ENCODE measurements around the gene GRB14.
A peak's percentile ranks its signal among the peaks of the same experiment; 100 is the strongest.
"Not testable (repeated sequence)": the region's sequence is repeated elsewhere in the genome, so short reads cannot be mapped to it uniquely, and the experiment has no call there.

GRB14 gene

GRCh38 chr2:164620873-164621763 is at the start of gene GRB14:
TSS of gene GRB14 (minus strand) at chr2:164621482. CDS start at chr2:164621309, 173 bp downstream.
- DNase-seq = peak; percentile 78

GRCh38 chr2:164669291-164669690 is 48.0 kb upstream of the GRB14 start:
- no peak for DNase-seq

GRCh38 chr2:164667566-164667965 is 46.3 kb upstream of the GRB14 start:
- no peak for DNase-seq

GRCh38 chr2:164664070-164664469 is 42.8 kb upstream of the GRB14 start:
- no peak for DNase-seq

- DNase-seq = no peak
Observed at GRCh38 chr2:164662868-164663631, 41.8 kb upstream of the GRB14 start.

- no peak for DNase-seq
Observed at GRCh38 chr2:164662066-164662465, 40.8 kb upstream of the GRB14 start.

- DNase-seq = no peak
Observed at GRCh38 chr2:164661349-164661748, 40.1 kb upstream of the GRB14 start.

GRCh38 chr2:164657129-164657528 is 35.8 kb upstream of the GRB14 start:
- DNase-seq = no peak

- DNase-seq = no peak
Observed at GRCh38 chr2:164655750-164656149, 34.5 kb upstream of the GRB14 start.

- DNase-seq = no peak
Observed at GRCh38 chr2:164655336-164655735, 34.1 kb upstream of the GRB14 start.

GRCh38 chr2:164651361-164651760 is 30.1 kb upstream of the GRB14 start:
- DNase-seq = no peak

- no peak for DNase-seq
Observed at GRCh38 chr2:164644036-164644700, 22.9 kb upstream of the GRB14 start.

GRCh38 chr2:164642946-164643555 is 21.8 kb upstream of the GRB14 start:
- DNase-seq = no peak

GRCh38 chr2:164642268-164642667 is 21.0 kb upstream of the GRB14 start:
- DNase-seq = no peak

GRCh38 chr2:164628319-164628718 is 7.0 kb upstream of the GRB14 start:
- not testable (repeated sequence) for DNase-seq

- DNase-seq = no peak
Observed at GRCh38 chr2:164625378-164625971, 4.2 kb upstream of the GRB14 start.

- DNase-seq = no peak
Observed at GRCh38 chr2:164624316-164624715, 3.0 kb upstream of the GRB14 start.

- DNase-seq = no peak
Observed at GRCh38 chr2:164622338-164623106, 1.2 kb upstream of the GRB14 start.

- peak; percentile 47 for DNase-seq
Observed at GRCh38 chr2:164621764-164622105, 453 bp upstream of the GRB14 start.

- no peak for DNase-seq
Observed at GRCh38 chr2:164620457-164620856, 825 bp downstream of the GRB14 start.

GRCh38 chr2:164617466-164617865 is 3.8 kb downstream of the GRB14 start:
- DNase-seq = no peak
